Endodermal cell (in vitro differentiated cells): ENCODE data around the gene FKBP6. TPM values are rescaled to one million over a fixed set of nuclear protein-coding genes. Genes with fewer than 3 reads are reported as not detected.

ENCODE experiments used
- DNase-seq: peaks from one replicate; pipeline ENCODE4 v3.0.0-alpha.2; 2017
- H3K27ac ChIP-seq: 2 replicates; pipeline ENCODE4 v1.5.1; 2013; ENCODE audit warnings: mild to moderate bottlenecking, low read depth, low read length, moderate library complexity
- H3K27me3 ChIP-seq: 2 replicates; pipeline ENCODE4 v1.6.1; 2013; ENCODE audit warnings: mild to moderate bottlenecking, low read length, moderate library complexity; ENCODE audit not compliant: insufficient read depth, control insufficient read depth, poor library complexity, severe bottlenecking
- H3K36me3 ChIP-seq: 2 replicates; pipeline ENCODE4 v1.7.0; 2013; ENCODE audit warnings: mild to moderate bottlenecking, low read length, moderate library complexity; ENCODE audit not compliant: control insufficient read depth, insufficient read depth
- H3K4me1 ChIP-seq: one replicate; pipeline ENCODE4 v1.7.0; 2013; ENCODE audit warnings: low read length; ENCODE audit not compliant: control insufficient read depth, insufficient read depth
- H3K4me3 ChIP-seq: 2 replicates; pipeline ENCODE4 v1.5.1; 2013; ENCODE audit warnings: mild to moderate bottlenecking, low read length, moderate library complexity
- H3K9ac ChIP-seq: 2 replicates; pipeline ENCODE4 v1.6.1; 2013; ENCODE audit warnings: mild to moderate bottlenecking, low read length, moderate library complexity; ENCODE audit not compliant: poor library complexity, severe bottlenecking; ENCODE audit errors: extremely low read depth
- H3K9me3 ChIP-seq: 2 replicates; pipeline ENCODE4 v1.6.1; 2013; ENCODE audit warnings: mild to moderate bottlenecking, low read length, moderate library complexity; ENCODE audit not compliant: control insufficient read depth
- H3K27ac Mint-ChIP-seq: 2 replicates; pipeline ENCODE4 v1.8.0; 2020; ENCODE audit warnings: mixed read lengths
- H3K27me3 Mint-ChIP-seq: 2 replicates; pipeline ENCODE4 v1.8.0; 2021; ENCODE audit warnings: mild to moderate bottlenecking, mixed read lengths; ENCODE audit not compliant: insufficient read depth
- H3K36me3 Mint-ChIP-seq: 2 replicates; pipeline ENCODE4 v1.8.0; 2020; ENCODE audit warnings: low read depth, mixed read lengths
- H3K4me1 Mint-ChIP-seq: 2 replicates; pipeline ENCODE4 v1.8.0; 2020; ENCODE audit warnings: mixed read lengths
- H3K4me3 Mint-ChIP-seq: 2 replicates; pipeline ENCODE4 v1.8.0; 2020; ENCODE audit warnings: mild to moderate bottlenecking, moderate library complexity, mixed read lengths
- H3K9me3 Mint-ChIP-seq: 2 replicates; pipeline ENCODE4 v1.8.0; 2020; ENCODE audit warnings: mild to moderate bottlenecking, mixed read lengths
- WGBS, 2 experiments: methylation state at CpG; one replicate each; pipeline versions ENCODE4 v1.1.5 to v1.1.7; 2013; ENCODE audit warnings: missing lambda C conversion rate in 2 of 2, mixed read lengths in 1 of 2; ENCODE audit not compliant: insufficient coverage in 1 of 2, insufficient read length in 1 of 2; 5-methylcytosine and 5-hydroxymethylcytosine counted together
- total RNA-seq, 2 donors: library from RNA; stranded (reverse); fragmentation: NEBNext Ultra II Directional in 1 of 2; extraction: Animal tissue kit (Norgen Biotek cat#: 25700) in 1 of 2; gene quantifications; 2 replicates in 1 of 2; 3 replicates in 1 of 2; pipeline ENCODE4 v1.2.1, GENCODE V29; 2021
- TF ChIP-seq, protein P1 (sequence below): fragments of 200-600 bp; sonication (generic); conservative IDR thresholded peaks from 2 replicates; pipeline ENCODE4 v1.5.0; 2021; ENCODE audit warnings: antibody characterized with exemption, mild to moderate bottlenecking

FKBP6 gene
- total RNA-seq, 2 donors from 2014 or later = not detected

DNA sequence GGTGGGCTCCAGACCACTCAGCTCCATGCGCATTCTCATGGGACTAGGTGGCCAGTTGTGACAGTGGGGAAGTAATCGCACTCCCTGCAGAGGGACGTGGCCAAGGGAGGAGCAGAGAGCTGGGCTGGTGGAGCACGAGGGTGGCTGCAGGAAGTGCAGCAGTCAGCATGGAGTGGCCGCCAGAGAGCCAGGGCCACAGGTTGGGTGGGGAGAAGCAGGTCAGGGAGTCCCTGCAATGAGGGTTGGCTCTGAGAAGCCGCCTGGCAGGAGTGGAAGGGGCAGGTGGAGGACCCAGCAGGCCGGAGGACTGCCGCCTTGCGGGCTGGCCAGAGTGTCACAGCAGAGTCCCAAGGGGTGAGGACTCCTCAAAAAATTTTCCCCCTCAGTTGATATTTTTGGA is 26.2 kb downstream of the FKBP6 start:
- no peaks in the 10 kb centered on the region for H3K27me3 ChIP-seq
- Mint-ChIP-seq H3K27ac (peak overlapping the region; percentile 52), H3K9me3 (peaks cover 7% of the 10 kb centered on the region), H3K36me3 (no peaks in the 10 kb centered on the region), H3K4me1 (peaks cover 20% of the 10 kb centered on the region), H3K4me3 (no peak overlapping the region), H3K27me3 (no peaks in the 10 kb centered on the region)
- 74 to 89% methylated on average over 4 to 9 of the region's 9 CpGs for WGBS, 2 experiments
- peaks cover 6% of the 10 kb centered on the region for H3K4me1 ChIP-seq
- peaks cover 10% of the 10 kb centered on the region for H3K9me3 ChIP-seq
- no peaks in the 10 kb centered on the region for H3K36me3 ChIP-seq
- no peak overlapping the region for H3K9ac ChIP-seq
- no peak overlapping the region for H3K4me3 ChIP-seq
- TF ChIP-seq, protein P1, sequence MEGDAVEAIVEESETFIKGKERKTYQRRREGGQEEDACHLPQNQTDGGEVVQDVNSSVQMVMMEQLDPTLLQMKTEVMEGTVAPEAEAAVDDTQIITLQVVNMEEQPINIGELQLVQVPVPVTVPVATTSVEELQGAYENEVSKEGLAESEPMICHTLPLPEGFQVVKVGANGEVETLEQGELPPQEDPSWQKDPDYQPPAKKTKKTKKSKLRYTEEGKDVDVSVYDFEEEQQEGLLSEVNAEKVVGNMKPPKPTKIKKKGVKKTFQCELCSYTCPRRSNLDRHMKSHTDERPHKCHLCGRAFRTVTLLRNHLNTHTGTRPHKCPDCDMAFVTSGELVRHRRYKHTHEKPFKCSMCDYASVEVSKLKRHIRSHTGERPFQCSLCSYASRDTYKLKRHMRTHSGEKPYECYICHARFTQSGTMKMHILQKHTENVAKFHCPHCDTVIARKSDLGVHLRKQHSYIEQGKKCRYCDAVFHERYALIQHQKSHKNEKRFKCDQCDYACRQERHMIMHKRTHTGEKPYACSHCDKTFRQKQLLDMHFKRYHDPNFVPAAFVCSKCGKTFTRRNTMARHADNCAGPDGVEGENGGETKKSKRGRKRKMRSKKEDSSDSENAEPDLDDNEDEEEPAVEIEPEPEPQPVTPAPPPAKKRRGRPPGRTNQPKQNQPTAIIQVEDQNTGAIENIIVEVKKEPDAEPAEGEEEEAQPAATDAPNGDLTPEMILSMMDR = no peak
- no peak overlapping the region for H3K27ac ChIP-seq
- DNase-seq = peak; percentile 50

DNA sequence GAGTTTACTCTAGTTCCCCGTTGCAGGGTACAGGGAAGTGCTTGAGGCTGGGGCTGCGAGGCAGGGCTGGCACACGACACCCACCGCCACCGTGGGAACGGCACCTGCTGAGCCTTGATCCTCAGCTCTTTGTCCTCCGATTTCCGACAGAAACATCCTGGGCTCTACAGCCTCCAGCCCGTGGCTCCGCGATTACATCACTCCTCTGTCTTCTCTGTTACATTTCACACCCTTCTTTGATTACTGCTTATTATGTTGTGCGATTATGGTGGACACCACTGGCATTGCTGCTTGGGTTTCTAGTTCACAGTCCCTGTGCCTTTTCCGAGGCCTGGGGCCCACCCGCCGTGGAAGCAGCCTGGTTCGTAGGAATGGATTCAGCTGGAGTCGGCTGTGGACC is 26.9 kb downstream of the FKBP6 start:
- H3K27ac ChIP-seq = peak overlapping the region; percentile 36
- Mint-ChIP-seq H3K4me3 (no peak overlapping the region), H3K27ac (no peak overlapping the region), H3K4me1 (peaks cover 19% of the 10 kb centered on the region), H3K36me3 (no peaks in the 10 kb centered on the region), H3K9me3 (peaks cover 7% of the 10 kb centered on the region), H3K27me3 (no peaks in the 10 kb centered on the region)
- TF ChIP-seq, protein P1 = no peak
- H3K9ac ChIP-seq = no peak overlapping the region
- H3K9me3 ChIP-seq = peaks cover 10% of the 10 kb centered on the region
- WGBS, 2 experiments = 79 to 81% methylated on average over 15 to 17 of the region's 17 CpGs
- no peak overlapping the region for H3K4me3 ChIP-seq
- H3K27me3 ChIP-seq = no peaks in the 10 kb centered on the region
- peak; percentile 54 for DNase-seq
- no peaks in the 10 kb centered on the region for H3K36me3 ChIP-seq
- H3K4me1 ChIP-seq = peaks cover 6% of the 10 kb centered on the region

GRCh38 chr7:73356159-73356558 is 28.2 kb downstream of the FKBP6 start:
- 83 to 94% methylated on average over 3 to 5 of the region's 5 CpGs for WGBS, 2 experiments
- TF ChIP-seq, protein P1 = no peak

More at GRCh38 chr7:73356159-73356558, 28.2 kb downstream of the FKBP6 start:
- H3K36me3 Mint-ChIP-seq = no peaks in the 10 kb centered on the region
- no peaks in the 10 kb centered on the region for H3K27me3 ChIP-seq
- peaks cover 10% of the 10 kb centered on the region for H3K9me3 Mint-ChIP-seq
- H3K4me3 Mint-ChIP-seq = no peak overlapping the region
- H3K9ac ChIP-seq = no peak overlapping the region
- no peak for DNase-seq
- no peak overlapping the region for H3K27ac Mint-ChIP-seq
- no peak overlapping the region for H3K27ac ChIP-seq
- H3K4me3 ChIP-seq = no peak overlapping the region
- H3K4me1 ChIP-seq = no peaks in the 10 kb centered on the region
- H3K27me3 Mint-ChIP-seq = no peaks in the 10 kb centered on the region
- H3K4me1 Mint-ChIP-seq = peaks cover 11% of the 10 kb centered on the region
- no peaks in the 10 kb centered on the region for H3K36me3 ChIP-seq
- H3K9me3 ChIP-seq = peaks cover 10% of the 10 kb centered on the region
